Activated naive CD8-positive, alpha-beta T cell treated with anti-CD3 and anti-CD28 coated beads for 36 hours (primary cell): ENCODE results near the gene WDR11. TPM values are rescaled to one million over a fixed set of nuclear protein-coding genes. Genes with fewer than 3 reads are reported as not detected.

Source experiments
- DNase-seq: peaks from one replicate; pipeline ENCODE4 v3.0.0; 2021
- H3K27ac Mint-ChIP-seq: one replicate; pipeline ENCODE4 v1.8.0; 2022; ENCODE audit warnings: mild to moderate bottlenecking, moderate library complexity, mixed read lengths
- H3K27me3 Mint-ChIP-seq: one replicate; pipeline ENCODE4 v1.8.0; 2022; ENCODE audit warnings: mild to moderate bottlenecking, mixed read lengths
- H3K36me3 Mint-ChIP-seq: one replicate; pipeline ENCODE4 v1.8.0; 2021; ENCODE audit warnings: mild to moderate bottlenecking, mixed read lengths
- H3K4me1 Mint-ChIP-seq: one replicate; pipeline ENCODE4 v1.8.0; 2021; ENCODE audit warnings: mixed read lengths
- H3K4me3 Mint-ChIP-seq: one replicate; pipeline ENCODE4 v1.8.0; 2022; ENCODE audit warnings: mild to moderate bottlenecking, moderate library complexity, mixed read lengths
- H3K9me3 Mint-ChIP-seq: one replicate; pipeline ENCODE4 v1.8.0; 2022; ENCODE audit warnings: mixed read lengths
- total RNA-seq, 2 experiments: library from RNA; stranded (reverse); gene quantifications; one replicate each; pipeline ENCODE4 v1.2.3, GENCODE V29; 2021

The WDR11 gene
- total RNA-seq, 2 experiments from 2014 or later = 34.4 to 34.5 TPM

GRCh38 chr10:120827251-120827875 lies 23.8 kb upstream of the WDR11 start:
- no peaks in the 10 kb centered on the region for H3K36me3 Mint-ChIP-seq
- H3K9me3 Mint-ChIP-seq = no peaks in the 10 kb centered on the region
- peaks cover 7% of the 10 kb centered on the region for H3K27me3 Mint-ChIP-seq
- H3K27ac Mint-ChIP-seq = no peak overlapping the region
- DNase-seq = no peak
- no peak overlapping the region for H3K4me3 Mint-ChIP-seq
- H3K4me1 Mint-ChIP-seq = no peaks in the 10 kb centered on the region

- no peaks in the 10 kb centered on the region for H3K4me1 Mint-ChIP-seq
- H3K27me3 Mint-ChIP-seq = peaks cover 3% of the 10 kb centered on the region
- no peak overlapping the region for H3K27ac Mint-ChIP-seq
- H3K4me3 Mint-ChIP-seq = no peak overlapping the region
- DNase-seq = no peak
- no peaks in the 10 kb centered on the region for H3K9me3 Mint-ChIP-seq
- no peaks in the 10 kb centered on the region for H3K36me3 Mint-ChIP-seq
Observed at GRCh38 chr10:120828763-120829319, 22.3 kb upstream of the WDR11 start.

- no peak for DNase-seq
- Mint-ChIP-seq H3K4me3 (no peak overlapping the region), H3K27ac (no peak overlapping the region), H3K4me1 (no peaks in the 10 kb centered on the region), H3K27me3 (no peaks in the 10 kb centered on the region), H3K9me3 (no peaks in the 10 kb centered on the region), H3K36me3 (no peaks in the 10 kb centered on the region)
Observed at GRCh38 chr10:120832106-120832505, 19.1 kb upstream of the WDR11 start.

- no peaks in the 10 kb centered on the region for H3K9me3 Mint-ChIP-seq
- H3K27me3 Mint-ChIP-seq = no peaks in the 10 kb centered on the region
- no peak for DNase-seq
- H3K27ac Mint-ChIP-seq = no peak overlapping the region
- no peaks in the 10 kb centered on the region for H3K36me3 Mint-ChIP-seq
- no peak overlapping the region for H3K4me3 Mint-ChIP-seq
- H3K4me1 Mint-ChIP-seq = no peaks in the 10 kb centered on the region
Observed at GRCh38 chr10:120833222-120833928, 17.8 kb upstream of the WDR11 start.

- Mint-ChIP-seq H3K9me3 (no peaks in the 10 kb centered on the region), H3K4me3 (no peak overlapping the region), H3K27ac (no peak overlapping the region), H3K27me3 (no peaks in the 10 kb centered on the region), H3K36me3 (no peaks in the 10 kb centered on the region), H3K4me1 (no peaks in the 10 kb centered on the region)
- DNase-seq = no peak
Observed at GRCh38 chr10:120835603-120836002, 15.6 kb upstream of the WDR11 start.

GRCh38 chr10:120838941-120839340 lies 12.2 kb upstream of the WDR11 start:
- Mint-ChIP-seq H3K36me3 (no peaks in the 10 kb centered on the region), H3K4me1 (peaks cover 5% of the 10 kb centered on the region), H3K27me3 (no peaks in the 10 kb centered on the region), H3K4me3 (no peak overlapping the region), H3K9me3 (no peaks in the 10 kb centered on the region), H3K27ac (no peak overlapping the region)
- no peak for DNase-seq

GRCh38 chr10:120841522-120842189 lies 9.5 kb upstream of the WDR11 start:
- DNase-seq = no peak
- Mint-ChIP-seq H3K27ac (no peak overlapping the region), H3K4me3 (no peak overlapping the region), H3K27me3 (no peaks in the 10 kb centered on the region), H3K4me1 (peaks cover 8% of the 10 kb centered on the region), H3K36me3 (no peaks in the 10 kb centered on the region), H3K9me3 (no peaks in the 10 kb centered on the region)

- H3K27ac Mint-ChIP-seq = peak overlapping the region; percentile 8
- H3K27me3 Mint-ChIP-seq = no peaks in the 10 kb centered on the region
- no peak for DNase-seq
- no peak overlapping the region for H3K4me3 Mint-ChIP-seq
- peaks cover 28% of the 10 kb centered on the region for H3K36me3 Mint-ChIP-seq
- H3K9me3 Mint-ChIP-seq = no peaks in the 10 kb centered on the region
- H3K4me1 Mint-ChIP-seq = peaks cover 33% of the 10 kb centered on the region
Observed at GRCh38 chr10:120854388-120854787, 3.2 kb downstream of the WDR11 start.

GRCh38 chr10:120861178-120861855 lies 10.2 kb downstream of the WDR11 start:
- Mint-ChIP-seq H3K4me1 (no peaks in the 10 kb centered on the region), H3K4me3 (no peak overlapping the region), H3K27me3 (no peaks in the 10 kb centered on the region), H3K27ac (no peak overlapping the region), H3K9me3 (no peaks in the 10 kb centered on the region), H3K36me3 (peaks cover 11% of the 10 kb centered on the region)
- no peak for DNase-seq

- Mint-ChIP-seq H3K9me3 (peaks cover 2% of the 10 kb centered on the region), H3K4me3 (no peak overlapping the region), H3K36me3 (peaks cover 32% of the 10 kb centered on the region), H3K27me3 (no peaks in the 10 kb centered on the region), H3K4me1 (peaks cover 3% of the 10 kb centered on the region), H3K27ac (no peak overlapping the region)
- no peak for DNase-seq
Observed at GRCh38 chr10:120873741-120874140, 22.6 kb downstream of the WDR11 start.

GRCh38 chr10:120883071-120883470 lies 31.9 kb downstream of the WDR11 start:
- Mint-ChIP-seq H3K4me3 (no peak overlapping the region), H3K9me3 (no peaks in the 10 kb centered on the region), H3K4me1 (no peaks in the 10 kb centered on the region), H3K27me3 (no peaks in the 10 kb centered on the region), H3K27ac (no peak overlapping the region), H3K36me3 (peaks cover 24% of the 10 kb centered on the region)
- DNase-seq = no peak

- no peak for DNase-seq
- no peaks in the 10 kb centered on the region for H3K9me3 Mint-ChIP-seq
- peaks cover 38% of the 10 kb centered on the region for H3K36me3 Mint-ChIP-seq
- H3K4me1 Mint-ChIP-seq = no peaks in the 10 kb centered on the region
- H3K27me3 Mint-ChIP-seq = no peaks in the 10 kb centered on the region
- no peak overlapping the region for H3K27ac Mint-ChIP-seq
- H3K4me3 Mint-ChIP-seq = no peak overlapping the region
Observed at GRCh38 chr10:120887482-120887881, 36.3 kb downstream of the WDR11 start.

GRCh38 chr10:120891365-120891764 lies 40.2 kb downstream of the WDR11 start:
- no peaks in the 10 kb centered on the region for H3K4me1 Mint-ChIP-seq
- peaks cover 41% of the 10 kb centered on the region for H3K36me3 Mint-ChIP-seq
- H3K27me3 Mint-ChIP-seq = no peaks in the 10 kb centered on the region
- DNase-seq = no peak
- no peak overlapping the region for H3K27ac Mint-ChIP-seq
- H3K9me3 Mint-ChIP-seq = no peaks in the 10 kb centered on the region
- H3K4me3 Mint-ChIP-seq = no peak overlapping the region

GRCh38 chr10:120894556-120894955 lies 43.4 kb downstream of the WDR11 start:
- Mint-ChIP-seq H3K4me1 (no peaks in the 10 kb centered on the region), H3K4me3 (no peak overlapping the region), H3K36me3 (peaks cover 36% of the 10 kb centered on the region), H3K27ac (no peak overlapping the region), H3K27me3 (no peaks in the 10 kb centered on the region), H3K9me3 (no peaks in the 10 kb centered on the region)
- no peak for DNase-seq

- Mint-ChIP-seq H3K4me1 (no peaks in the 10 kb centered on the region), H3K27me3 (no peaks in the 10 kb centered on the region), H3K27ac (no peak overlapping the region), H3K36me3 (peaks cover 29% of the 10 kb centered on the region), H3K9me3 (no peaks in the 10 kb centered on the region), H3K4me3 (no peak overlapping the region)
- no peak for DNase-seq
Observed at GRCh38 chr10:120897343-120897742, 46.2 kb downstream of the WDR11 start.
